IgD-negative memory B cell (primary cell): ENCODE data around the gene ST6GALNAC4. TPM values are rescaled to one million over a fixed set of nuclear protein-coding genes. Genes with fewer than 3 reads are reported as not detected.

Experiments used
- H3K27ac Mint-ChIP-seq, 3 donors: one replicate each; pipeline ENCODE4 v1.8.0; 2020 to 2022; ENCODE audit warnings: mild to moderate bottlenecking in 3 of 3, mixed read lengths in 3 of 3, moderate library complexity in 1 of 3
- H3K27me3 Mint-ChIP-seq: one replicate; pipeline ENCODE4 v1.8.0; 2021; ENCODE audit warnings: mixed read lengths
- H3K36me3 Mint-ChIP-seq: one replicate; pipeline ENCODE4 v1.8.0; 2020; ENCODE audit warnings: mild to moderate bottlenecking, mixed read lengths
- H3K4me1 Mint-ChIP-seq, 3 donors: one replicate each; pipeline ENCODE4 v1.8.0; 2020 to 2022; ENCODE audit warnings: mixed read lengths in 3 of 3, mild to moderate bottlenecking in 1 of 3
- H3K4me3 Mint-ChIP-seq, 4 donors: one replicate each; pipeline ENCODE4 v1.8.0; 2020 to 2022; ENCODE audit warnings: mild to moderate bottlenecking in 4 of 4, mixed read lengths in 4 of 4, moderate library complexity in 3 of 4
- H3K9me3 Mint-ChIP-seq, 3 donors: one replicate each; pipeline ENCODE4 v1.8.0; 2020 to 2021; ENCODE audit warnings: mixed read lengths in 3 of 3, mild to moderate bottlenecking in 1 of 3
- polyA plus RNA-seq: library from polyadenylated mRNA; unstranded; fragments of 300-500 nt; fragmentation: Illumina TruSeq; gene quantifications from one replicate; pipeline ENCODE4 v1.2.3, GENCODE V29; 2021

The ST6GALNAC4 gene
- polyA plus RNA-seq, 1 donor from 2014 or later, result 32.5 TPM

DNA sequence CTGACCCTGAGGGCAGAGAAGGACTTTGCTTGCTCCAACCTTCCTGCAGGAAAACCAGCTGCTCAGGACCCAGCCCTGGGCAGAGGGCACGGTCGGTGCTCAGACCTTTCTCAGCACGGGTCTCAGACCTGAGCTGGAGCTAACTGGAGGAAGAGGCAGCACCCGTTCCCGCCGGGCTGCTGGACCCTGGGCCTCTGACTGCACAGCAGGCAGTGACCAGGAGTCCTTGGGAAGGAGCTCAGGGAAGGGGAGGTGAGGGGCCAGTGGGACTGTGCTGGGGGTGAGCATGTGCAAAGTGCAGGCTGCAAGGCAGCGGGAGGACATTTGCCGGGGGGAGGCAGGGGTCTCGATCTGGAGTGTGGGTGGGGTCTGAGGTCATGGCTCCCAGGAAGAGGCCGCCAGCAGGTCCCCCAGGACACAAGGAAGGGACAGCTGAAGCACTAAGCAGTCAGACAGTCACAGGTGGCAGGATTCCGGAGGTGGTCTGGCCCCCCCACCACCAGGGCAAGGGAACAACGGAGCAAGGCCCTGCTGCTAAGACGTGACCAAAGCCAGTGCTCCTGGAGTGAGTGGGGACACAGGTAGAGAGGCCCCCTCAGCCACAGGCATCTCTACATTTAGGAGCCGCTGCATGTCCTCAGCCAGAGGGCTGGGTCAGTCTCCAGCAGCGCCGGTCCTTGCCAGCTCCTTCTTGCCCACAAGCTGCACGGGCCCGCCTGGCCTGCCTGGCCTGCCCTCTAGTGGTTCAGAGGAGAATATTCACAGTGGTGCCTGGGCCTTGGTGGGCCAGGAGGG lies 25.6 kb upstream of the ST6GALNAC4 start:
- H3K4me1 Mint-ChIP-seq, result peaks cover 14 to 26% (median 23%) of the 10 kb centered on the region in 3 donors
- H3K9me3 Mint-ChIP-seq, result no peaks in the 10 kb centered on the region
- peaks cover 3% of the 10 kb centered on the region for H3K36me3 Mint-ChIP-seq
- no peaks in the 10 kb centered on the region for H3K27me3 Mint-ChIP-seq
- H3K4me3 Mint-ChIP-seq, result peak overlapping the region in 1 of 4 donors; percentile 39
- H3K27ac Mint-ChIP-seq, result peak overlapping the region; percentile 73 to 93 (median 91)

DNA sequence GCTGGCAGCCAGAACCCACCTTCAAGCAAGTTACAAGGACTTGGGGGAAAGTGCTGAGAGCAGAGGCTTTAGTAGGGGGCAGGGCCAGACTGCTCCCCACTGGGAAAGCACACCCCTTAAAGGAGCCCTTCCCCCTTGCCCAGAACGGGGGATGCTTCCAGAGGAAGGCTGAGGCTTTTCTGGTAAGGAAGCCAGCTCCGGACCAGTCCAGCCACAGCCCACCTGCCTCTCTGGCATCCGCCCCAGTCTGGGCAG lies 25.0 kb upstream of the ST6GALNAC4 start:
- Mint-ChIP-seq H3K4me1 (peaks cover 19 to 28% (median 26%) of the 10 kb centered on the region in 3 donors), H3K9me3 (no peaks in the 10 kb centered on the region), H3K36me3 (peaks cover 3% of the 10 kb centered on the region), H3K27me3 (no peaks in the 10 kb centered on the region), H3K27ac (peak overlapping the region; percentile 73 to 98 (median 78)), H3K4me3 (peak overlapping the region in 2 of 4 donors; percentile 17 to 20)

DNA sequence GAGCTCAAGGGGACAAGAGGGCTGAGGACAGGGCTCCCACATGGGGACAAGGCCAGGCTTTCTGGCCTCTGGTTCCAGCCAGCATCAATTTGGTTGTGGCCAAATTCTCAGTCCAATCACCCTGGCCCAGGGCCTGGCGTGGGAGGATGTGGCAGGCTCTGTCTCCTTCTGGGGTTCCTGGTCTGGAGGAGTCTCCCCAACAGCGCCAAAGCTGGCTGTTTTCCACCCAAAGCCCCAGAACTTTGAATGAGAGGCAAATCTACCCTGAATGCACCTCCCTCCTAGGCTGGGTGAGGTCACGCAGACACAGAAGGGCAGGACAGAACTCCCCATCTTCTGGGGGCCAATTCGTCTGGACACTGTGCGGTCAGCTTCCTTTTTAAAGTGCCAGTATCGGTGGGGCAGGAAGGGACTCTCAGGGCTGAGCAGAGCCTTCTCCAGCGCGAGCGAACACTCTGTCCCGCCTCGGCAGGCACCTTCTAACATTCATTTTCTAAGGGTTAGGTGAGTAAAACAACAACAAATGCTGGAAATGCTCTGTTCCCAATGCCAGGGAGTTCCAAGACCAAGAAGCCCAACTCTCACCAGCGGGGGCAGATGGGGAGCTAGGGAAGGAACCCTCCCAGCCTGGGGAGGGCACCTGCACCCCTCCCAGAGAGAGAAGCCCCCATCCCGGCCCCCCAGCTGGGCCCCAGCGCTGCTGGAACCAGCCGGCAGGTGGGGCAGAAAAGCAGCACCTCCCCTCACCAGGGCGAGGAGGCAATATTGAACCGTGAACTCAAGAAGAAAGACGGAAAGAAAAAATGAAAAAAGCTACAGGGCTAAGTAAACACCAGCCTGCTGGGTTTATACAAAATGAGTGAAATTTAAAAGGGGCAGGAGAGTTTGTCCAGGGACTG lies 24.5 kb upstream of the ST6GALNAC4 start:
- Mint-ChIP-seq H3K4me3 (peak overlapping the region in 3 of 4 donors; percentile 17 to 71 (median 27)), H3K27me3 (no peaks in the 10 kb centered on the region), H3K36me3 (peaks cover 3% of the 10 kb centered on the region), H3K9me3 (no peaks in the 10 kb centered on the region), H3K4me1 (peaks cover 20 to 34% (median 31%) of the 10 kb centered on the region in 3 donors), H3K27ac (peak overlapping the region; percentile 73 to 98 (median 78))

DNA sequence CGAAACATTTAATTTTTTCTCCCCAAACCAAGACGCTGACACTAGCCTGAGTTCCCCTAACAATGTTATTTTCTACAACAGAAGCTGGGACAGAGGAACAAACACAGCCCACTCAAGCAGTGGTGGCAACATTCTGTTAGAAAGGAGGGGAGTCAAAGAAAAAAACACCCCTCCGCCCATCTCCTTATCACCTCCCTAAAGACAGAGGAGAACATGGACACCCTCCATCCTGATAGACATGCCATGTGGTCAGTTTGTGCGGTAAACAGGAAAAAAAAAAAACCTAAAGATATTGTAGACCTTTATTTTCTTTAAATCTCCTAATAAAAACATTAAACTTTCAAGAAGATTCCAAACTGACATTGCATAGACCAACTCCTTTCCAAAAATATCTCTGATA lies 23.8 kb upstream of the ST6GALNAC4 start:
- Mint-ChIP-seq H3K36me3 (peaks cover 3% of the 10 kb centered on the region), H3K27me3 (no peaks in the 10 kb centered on the region), H3K4me3 (peak overlapping the region; percentile 17 to 71 (median 32)), H3K4me1 (peaks cover 27 to 41% (median 36%) of the 10 kb centered on the region in 3 donors), H3K9me3 (no peaks in the 10 kb centered on the region), H3K27ac (peak overlapping the region; percentile 60 to 98 (median 63))

DNA sequence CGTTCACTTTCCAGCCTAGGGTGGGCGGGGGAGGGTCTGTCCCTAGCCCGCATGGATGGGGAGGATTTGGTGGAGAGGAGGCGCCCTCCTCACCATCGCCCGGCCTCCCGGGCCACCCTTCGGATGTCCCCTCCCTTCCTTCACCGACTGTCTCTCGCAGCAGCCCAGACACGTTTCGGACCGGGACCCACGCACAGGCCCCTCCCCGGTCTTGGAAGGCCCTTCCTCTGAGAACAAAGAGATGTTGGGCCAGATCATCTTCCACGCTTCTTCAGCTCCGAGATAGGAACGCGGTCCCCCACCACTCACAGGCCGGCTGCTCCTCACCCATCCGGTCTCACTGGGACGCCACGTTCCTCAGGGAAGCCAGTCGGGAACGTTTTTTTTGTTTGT lies 21.5 kb upstream of the ST6GALNAC4 start:
- H3K36me3 Mint-ChIP-seq, result peaks cover 3% of the 10 kb centered on the region
- H3K27me3 Mint-ChIP-seq, result no peaks in the 10 kb centered on the region
- peak overlapping the region; percentile 98 to 99 (median 98) for H3K27ac Mint-ChIP-seq
- peaks cover 0 to 2% (median 0%) of the 10 kb centered on the region in 3 donors for H3K9me3 Mint-ChIP-seq
- peaks cover 24 to 37% (median 31%) of the 10 kb centered on the region in 3 donors for H3K4me1 Mint-ChIP-seq
- peak overlapping the region; percentile 62 to 96 (median 86) for H3K4me3 Mint-ChIP-seq

DNA sequence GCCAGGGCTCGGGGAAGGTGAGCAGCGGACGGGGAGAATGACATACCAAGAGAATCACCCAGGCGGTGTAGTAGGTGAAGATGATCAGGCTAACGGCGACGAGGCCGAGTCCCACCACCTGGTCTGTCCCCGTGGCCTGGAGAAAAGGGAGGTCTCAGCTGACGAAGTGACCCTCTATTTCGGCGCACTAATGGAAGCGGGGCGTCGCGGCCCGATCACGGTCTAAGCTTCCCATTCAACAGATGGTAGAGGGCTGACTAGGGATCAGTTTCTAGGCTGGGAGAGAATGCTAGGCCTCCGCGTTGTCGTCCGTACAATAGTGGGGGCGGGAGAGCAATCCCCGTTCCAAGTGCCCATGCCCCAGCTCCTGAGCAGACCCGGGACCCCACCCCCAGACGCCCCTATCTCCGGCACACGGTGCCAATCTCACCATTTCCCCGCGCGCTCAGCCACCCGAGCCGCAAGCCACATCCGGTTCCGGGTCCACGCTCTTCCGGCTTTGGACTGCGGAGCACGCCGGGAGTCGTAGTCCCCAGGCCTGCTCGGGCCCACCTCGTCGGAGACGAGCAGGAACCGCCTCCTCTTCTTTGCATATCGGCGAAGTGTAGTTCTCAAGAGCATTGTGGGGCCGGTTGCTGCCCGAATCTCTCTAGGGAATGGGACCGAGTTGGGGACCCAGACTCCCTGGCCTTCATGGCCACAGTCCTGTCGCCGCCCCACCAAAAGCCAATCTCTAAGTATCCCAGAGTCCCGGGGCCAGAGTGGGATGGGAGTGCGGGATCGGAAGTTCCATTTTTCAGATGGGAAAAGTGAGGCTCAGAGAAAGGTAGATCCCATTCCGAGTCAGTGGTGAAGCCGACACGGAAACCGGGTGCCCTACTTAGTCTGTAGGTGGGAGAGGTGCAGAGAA lies 20.8 kb upstream of the ST6GALNAC4 start, which contains the start of gene DPM2:
Gene DPM2 (minus strand): TSS at position 467 of the 910 bp plus-strand sequence. CDS start 34 bp downstream, at position 433.
- Mint-ChIP-seq H3K4me3 (peak within 1 kb of the TSS; percentile 91 to 97 (median 95)), H3K4me1 (peaks cover 24 to 31% (median 30%) of the 10 kb centered on the region in 3 donors), H3K9me3 (peaks cover 0 to 2% (median 0%) of the 10 kb centered on the region in 3 donors), H3K27ac (peak within 1 kb of the TSS; percentile 98 to 99 (median 98)), H3K27me3 (no peaks in the 10 kb centered on the region), H3K36me3 (peaks cover 1% of the 10 kb centered on the region)

DNA sequence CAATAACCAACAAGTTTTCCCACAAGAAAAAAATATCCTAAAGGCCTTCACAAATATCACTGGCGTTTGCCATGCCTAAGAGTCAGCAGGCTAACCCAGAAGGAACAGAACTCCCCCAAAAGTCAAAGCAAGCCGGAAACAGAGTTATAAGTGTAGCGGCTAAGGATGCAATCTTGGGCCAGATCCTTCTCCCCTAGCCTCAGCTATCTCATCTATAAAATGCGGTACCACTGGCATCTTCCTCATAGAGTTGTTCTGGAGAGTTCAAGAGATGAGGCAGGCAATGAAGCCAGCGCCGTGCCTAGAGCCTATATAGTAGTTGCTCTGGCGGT lies 20.2 kb upstream of the ST6GALNAC4 start:
- Mint-ChIP-seq H3K27ac (peak overlapping the region; percentile 98 to 99 (median 98)), H3K36me3 (peaks cover 1% of the 10 kb centered on the region), H3K27me3 (no peaks in the 10 kb centered on the region), H3K4me3 (peak overlapping the region; percentile 91 to 97 (median 95)), H3K4me1 (peaks cover 24 to 31% (median 30%) of the 10 kb centered on the region in 3 donors), H3K9me3 (peaks cover 0 to 2% (median 0%) of the 10 kb centered on the region in 3 donors)

DNA sequence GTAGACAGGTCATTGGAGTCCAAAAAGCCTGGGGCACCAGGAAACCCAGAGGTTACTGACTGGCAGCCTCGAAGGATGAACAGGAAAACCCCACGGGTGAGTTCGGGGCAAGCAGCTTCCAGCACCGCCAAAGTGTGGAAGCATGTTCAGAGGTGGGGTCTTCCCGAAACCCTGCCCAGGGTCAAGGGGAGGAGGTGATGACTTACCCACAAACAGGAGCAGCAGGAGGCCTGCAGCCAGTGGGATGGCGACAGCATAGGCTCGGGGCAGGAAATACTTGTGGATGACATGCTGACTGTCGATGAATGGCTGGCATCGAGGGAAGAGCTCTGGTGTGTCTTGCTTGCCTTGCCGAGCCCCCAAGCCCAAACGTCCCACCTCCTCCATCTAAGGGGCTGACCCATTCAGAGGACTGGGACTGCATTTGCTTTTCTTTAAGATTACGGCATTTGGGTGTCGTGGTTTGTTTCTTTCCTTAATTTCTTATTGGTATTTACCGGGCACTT lies 19.6 kb upstream of the ST6GALNAC4 start:
- Mint-ChIP-seq H3K4me3 (peak overlapping the region; percentile 91 to 97 (median 95)), H3K4me1 (peaks cover 25 to 36% (median 34%) of the 10 kb centered on the region in 3 donors), H3K27ac (peak overlapping the region in 2 of 3 donors; percentile 98), H3K36me3 (peaks cover 2% of the 10 kb centered on the region), H3K9me3 (peaks cover 0 to 2% (median 0%) of the 10 kb centered on the region in 3 donors), H3K27me3 (no peaks in the 10 kb centered on the region)

DNA sequence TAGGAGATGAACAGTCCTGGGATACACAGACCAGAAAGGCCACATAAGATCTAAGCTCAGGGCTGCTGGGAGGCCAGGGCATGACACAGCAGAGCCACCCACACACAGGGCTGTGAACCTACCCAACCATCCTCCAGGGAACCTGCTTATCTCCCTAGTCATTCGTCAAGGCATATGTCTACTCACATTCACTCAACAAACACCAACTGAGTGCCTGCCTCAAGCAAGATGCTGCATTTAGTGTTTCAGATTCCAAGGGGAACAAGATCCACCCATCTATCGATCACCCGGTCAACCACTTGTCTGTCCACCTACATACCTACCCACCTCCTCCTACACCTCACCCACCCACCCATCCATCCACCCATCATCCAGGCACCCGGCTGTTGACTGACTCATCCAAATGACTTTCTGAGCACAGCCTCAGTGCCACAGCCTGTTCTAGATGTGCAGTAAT lies 19.0 kb upstream of the ST6GALNAC4 start:
- no peaks in the 10 kb centered on the region for H3K27me3 Mint-ChIP-seq
- peaks cover 31 to 42% (median 39%) of the 10 kb centered on the region in 3 donors for H3K4me1 Mint-ChIP-seq
- H3K4me3 Mint-ChIP-seq, result peak overlapping the region in 3 of 4 donors; percentile 49 to 94 (median 74)
- H3K27ac Mint-ChIP-seq, result peak overlapping the region; percentile 72 to 98 (median 98)
- H3K36me3 Mint-ChIP-seq, result peaks cover 2% of the 10 kb centered on the region
- H3K9me3 Mint-ChIP-seq, result peaks cover 0 to 2% (median 0%) of the 10 kb centered on the region in 3 donors

DNA sequence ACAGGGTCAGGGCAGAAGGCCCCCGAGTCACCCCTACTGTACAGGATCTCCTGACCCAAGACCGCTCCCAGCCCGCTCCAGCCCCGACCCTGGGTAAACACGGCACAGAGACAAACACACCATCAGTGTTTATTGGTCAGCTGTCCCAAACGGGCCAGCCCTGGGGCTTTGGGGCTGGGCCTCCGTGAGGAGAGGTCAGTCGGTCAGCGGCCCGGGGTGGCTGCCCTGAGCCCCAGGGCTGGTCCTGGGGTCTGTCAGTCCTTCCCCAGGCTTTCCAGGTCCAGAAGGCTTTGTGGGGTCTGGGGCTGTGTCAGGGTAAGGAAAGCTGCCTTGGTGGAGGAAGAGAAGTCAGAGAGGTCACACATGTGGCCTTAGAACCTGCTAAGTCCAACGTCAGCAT lies 18.1 kb upstream of the ST6GALNAC4 start:
- no peaks in the 10 kb centered on the region for H3K27me3 Mint-ChIP-seq
- peaks cover 0 to 2% (median 0%) of the 10 kb centered on the region in 3 donors for H3K9me3 Mint-ChIP-seq
- H3K36me3 Mint-ChIP-seq, result peaks cover 2% of the 10 kb centered on the region
- peak overlapping the region in 2 of 3 donors; percentile 98 for H3K27ac Mint-ChIP-seq
- H3K4me3 Mint-ChIP-seq, result peak overlapping the region in 1 of 4 donors; percentile 94
- peaks cover 31 to 43% (median 41%) of the 10 kb centered on the region in 3 donors for H3K4me1 Mint-ChIP-seq

DNA sequence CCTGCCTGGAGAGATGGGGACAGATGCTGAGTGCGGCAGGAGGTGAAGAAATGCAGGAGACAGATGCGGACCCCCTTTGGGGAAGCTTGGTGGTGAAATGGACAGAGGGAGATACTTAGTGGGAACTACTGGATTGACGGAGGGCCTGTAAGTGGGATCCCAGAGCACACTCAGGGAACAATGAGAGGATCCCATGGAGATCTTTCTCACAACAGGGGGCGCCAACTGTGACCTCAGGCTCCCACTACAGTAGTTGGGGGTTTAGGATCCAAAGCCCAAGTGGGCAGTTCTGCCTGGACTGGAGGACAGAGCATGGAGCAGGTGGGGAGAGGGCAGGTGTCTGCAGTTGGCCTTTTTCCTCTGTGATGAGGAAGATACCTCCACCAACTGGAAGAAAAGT lies 17.4 kb upstream of the ST6GALNAC4 start:
- peaks cover 2% of the 10 kb centered on the region for H3K36me3 Mint-ChIP-seq
- H3K4me3 Mint-ChIP-seq, result peak overlapping the region in 2 of 4 donors; percentile 76 to 88
- peaks cover 31 to 47% (median 43%) of the 10 kb centered on the region in 3 donors for H3K4me1 Mint-ChIP-seq
- peak overlapping the region in 2 of 3 donors; percentile 87 to 98 for H3K27ac Mint-ChIP-seq
- H3K9me3 Mint-ChIP-seq, result peaks cover 0 to 2% (median 0%) of the 10 kb centered on the region in 3 donors
- no peaks in the 10 kb centered on the region for H3K27me3 Mint-ChIP-seq

DNA sequence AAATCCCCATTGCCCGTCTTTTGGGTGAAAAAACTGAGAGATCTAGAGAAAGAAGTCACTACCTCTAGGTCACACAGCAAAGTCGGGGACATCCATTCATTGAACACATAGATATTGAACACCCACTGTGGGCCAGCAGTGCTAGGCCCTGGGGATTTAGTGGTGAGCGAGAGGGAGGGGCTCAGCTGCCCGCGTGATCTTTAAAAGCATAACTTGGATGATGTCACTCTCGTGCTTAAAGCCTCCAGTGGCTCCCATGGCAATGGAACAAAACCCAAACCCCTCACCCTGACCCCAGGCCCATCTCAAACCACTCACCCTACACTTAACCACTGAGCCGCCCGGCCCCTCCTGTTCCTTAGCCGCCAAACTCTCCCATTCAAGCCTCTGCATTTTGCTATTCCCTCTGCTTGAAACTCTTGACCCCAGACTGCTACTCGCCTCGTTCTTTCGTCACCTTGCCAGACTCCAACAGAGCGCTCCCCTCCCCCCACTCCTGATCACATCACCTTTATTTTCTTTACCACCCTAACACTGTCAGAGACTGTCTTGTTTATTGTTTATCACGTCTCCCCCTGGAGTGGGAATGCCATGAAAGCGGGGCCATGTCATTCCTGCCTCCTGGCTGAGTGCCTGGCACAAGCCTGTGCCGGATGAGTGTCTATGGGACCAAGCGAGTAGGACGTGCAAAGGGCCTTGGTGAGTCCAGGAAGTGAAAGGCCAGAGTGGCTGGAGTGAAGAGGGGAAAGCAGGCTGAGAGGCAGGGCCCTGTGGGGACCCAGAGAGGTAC lies 14.4 kb upstream of the ST6GALNAC4 start:
- Mint-ChIP-seq H3K9me3 (peaks cover 0 to 2% (median 0%) of the 10 kb centered on the region in 3 donors), H3K27me3 (peaks cover 1% of the 10 kb centered on the region), H3K4me1 (peaks cover 18 to 29% (median 28%) of the 10 kb centered on the region in 3 donors), H3K36me3 (peaks cover 2% of the 10 kb centered on the region), H3K4me3 (peak overlapping the region; percentile 76 to 94 (median 87)), H3K27ac (peak overlapping the region; percentile 83 to 98 (median 94))
